GM23338 (cell line): ENCODE results near the gene SLC35D2. TPM values are rescaled to one million over a fixed set of nuclear protein-coding genes. Genes with fewer than 3 reads are reported as not detected.

Source experiments
- ATAC-seq: fragments of 200-7000 bp; cut with Tn5 transposase; 3 replicates; pipeline ENCODE4 v1.9.1; 2020
- DNase-seq: peaks from one replicate; pipeline ENCODE4 v3.0.0-alpha.2; 2015; ENCODE audit warnings: low spot score
- H2AFZ ChIP-seq: fragments of 200-600 bp; sonication (generic); 2 replicates; pipeline ENCODE4 v1.8.0; 2016; ENCODE audit warnings: antibody characterized with exemption, mild to moderate bottlenecking, moderate library complexity
- H3F3A ChIP-seq: fragments of 200-600 bp; sonication (generic); replicated peaks from 2 replicates; pipeline ENCODE4 v1.8.0; 2017; ENCODE audit warnings: antibody characterized with exemption, mixed run types, low read depth
- H3K27ac ChIP-seq: fragments of 200-600 bp; sonication (generic); 2 replicates; pipeline ENCODE4 v1.6.1; 2016; ENCODE audit warnings: low read depth
- H3K27me3 ChIP-seq: fragments of 200-600 bp; sonication (generic); 2 replicates; pipeline ENCODE4 v1.8.0; 2016; ENCODE audit warnings: mild to moderate bottlenecking, mixed run types, moderate library complexity; ENCODE audit not compliant: insufficient read depth
- H3K36me3 ChIP-seq: fragments of 200-600 bp; sonication (generic); 2 replicates; pipeline ENCODE4 v1.8.0; 2016; ENCODE audit warnings: mild to moderate bottlenecking; ENCODE audit not compliant: insufficient read depth
- H3K4me1 ChIP-seq: fragments of 200-600 bp; sonication (generic); 2 replicates; pipeline ENCODE4 v1.8.0; 2016; ENCODE audit warnings: mild to moderate bottlenecking, moderate library complexity; ENCODE audit not compliant: insufficient read depth
- H3K4me2 ChIP-seq: fragments of 200-600 bp; sonication (generic); 2 replicates; pipeline ENCODE4 v1.7.1; 2017; ENCODE audit warnings: mixed run types
- H3K4me3 ChIP-seq: fragments of 200-600 bp; sonication (generic); 2 replicates; pipeline ENCODE4 v1.6.1; 2016; ENCODE audit warnings: mixed run types
- H3K79me2 ChIP-seq: fragments of 200-600 bp; sonication (generic); replicated peaks from 2 replicates; pipeline ENCODE4 v1.8.0; 2017; ENCODE audit warnings: mild to moderate bottlenecking; ENCODE audit not compliant: insufficient read depth
- H3K9me2 ChIP-seq: fragments of 200-600 bp; sonication (generic); 2 replicates; pipeline ENCODE4 v1.8.0; 2017; ENCODE audit not compliant: insufficient read depth
- H4K20me1 ChIP-seq: fragments of 200-600 bp; sonication (generic); replicated peaks from 2 replicates; pipeline ENCODE4 v1.8.0; 2017; ENCODE audit warnings: mild to moderate bottlenecking; ENCODE audit not compliant: insufficient read depth
- H3K27ac Mint-ChIP-seq: 2 replicates; pipeline ENCODE4 v1.8.0; 2020; ENCODE audit warnings: inconsistent platforms, mild to moderate bottlenecking, moderate library complexity, mixed read lengths
- H3K27me3 Mint-ChIP-seq: 3 replicates; pipeline ENCODE4 v1.8.0; 2022; ENCODE audit warnings: low read depth, mild to moderate bottlenecking, moderate library complexity, mixed read lengths, inconsistent platforms; ENCODE audit not compliant: insufficient read depth, poor library complexity
- H3K36me3 Mint-ChIP-seq: 3 replicates; pipeline ENCODE4 v1.8.0; 2021; ENCODE audit warnings: low read depth, mild to moderate bottlenecking, inconsistent platforms, moderate library complexity, mixed read lengths
- H3K4me1 Mint-ChIP-seq: 3 replicates; pipeline ENCODE4 v1.8.0; 2020; ENCODE audit warnings: mild to moderate bottlenecking, inconsistent platforms, mixed read lengths
- H3K4me3 Mint-ChIP-seq: 3 replicates; pipeline ENCODE4 v1.8.0; 2021; ENCODE audit warnings: moderate library complexity, mild to moderate bottlenecking, inconsistent platforms, mixed read lengths
- H3K9me3 Mint-ChIP-seq: 3 replicates; pipeline ENCODE4 v1.8.0; 2020; ENCODE audit warnings: moderate library complexity, mild to moderate bottlenecking, inconsistent platforms, mixed read lengths
- CREB1 ChIP-seq: fragments of 250-450 bp; sonication (Bioruptor Pico); IDR thresholded peaks from 2 replicates; pipeline ENCODE4 v1.5.0; 2020; ENCODE audit warnings: low read depth, mild to moderate bottlenecking, moderate library complexity
- CTCF ChIP-seq, 2 experiments: fragments of 200-600 bp in 1 of 2; sonication (generic) in 1 of 2; conservative IDR thresholded peaks; 2 replicates each; pipeline versions ENCODE4 v1.5.1 to v1.6.1; 2016 to 2017; ENCODE audit warnings: antibody characterized with exemption in 2 of 2, low read depth in 2 of 2, mild to moderate bottlenecking in 2 of 2, moderate library complexity in 1 of 2
- EZH2 ChIP-seq: fragments of 200-600 bp; sonication (generic); IDR thresholded peaks from one replicate; pipeline ENCODE4 v1.8.0; 2017; ENCODE audit warnings: antibody characterized with exemption, mild to moderate bottlenecking, low read depth; ENCODE audit not compliant: unreplicated experiment
- EZH2phosphoT487 ChIP-seq: fragments of 200-600 bp; sonication (generic); IDR thresholded peaks from one replicate; pipeline ENCODE4 v1.8.1; 2018; ENCODE audit warnings: antibody characterized with exemption; ENCODE audit not compliant: unreplicated experiment
- JUNB ChIP-seq: IDR thresholded peaks from one replicate; pipeline ENCODE4 v1.6.1; 2016; ENCODE audit warnings: antibody characterized with exemption; ENCODE audit not compliant: unreplicated experiment
- NANOG ChIP-seq: IDR thresholded peaks from 2 replicates; pipeline ENCODE4 v1.6.1; 2016; ENCODE audit warnings: antibody characterized with exemption, borderline replicate concordance
- POLR2AphosphoS5 ChIP-seq: IDR thresholded peaks from 2 replicates; pipeline ENCODE4 v1.6.1; 2016; ENCODE audit warnings: antibody characterized with exemption, low read depth
- REST ChIP-seq: IDR thresholded peaks from one replicate; pipeline ENCODE4 v1.6.1; 2018; ENCODE audit warnings: antibody characterized with exemption; ENCODE audit not compliant: unreplicated experiment
- STAT1 ChIP-seq: IDR thresholded peaks from one replicate; pipeline ENCODE4 v1.6.1; 2016; ENCODE audit warnings: antibody characterized with exemption; ENCODE audit not compliant: unreplicated experiment
- ZNF114 ChIP-seq: fragments of 250-450 bp; sonication (Bioruptor Pico); IDR thresholded peaks from 2 replicates; pipeline ENCODE4 v1.5.0; 2020; ENCODE audit warnings: mild to moderate bottlenecking, moderate library complexity
- ZNF331 ChIP-seq: fragments of 250-450 bp; sonication (Bioruptor Pico); IDR thresholded peaks from 2 replicates; pipeline ENCODE4 v1.5.0; 2020; ENCODE audit warnings: low read depth, mild to moderate bottlenecking, moderate library complexity
- polyA plus RNA-seq: library from polyadenylated mRNA; unstranded; fragments of >200 nt; fragmentation: Nextera tagmentation; extraction: Ambion mirVana; gene quantifications from 2 replicates; pipeline ENCODE4 v1.2.1, GENCODE V29; 2016
- total RNA-seq: library from RNA; depleted of rRNA; stranded (reverse); fragments of >200 nt; shearing (Covaris generic); gene quantifications from 2 replicates; pipeline ENCODE4 v1.2.3, GENCODE V29; 2014
- TF ChIP-seq, protein P1 (sequence below): IDR thresholded peaks from 2 replicates; pipeline ENCODE4 v1.6.1; 2016; ENCODE audit warnings: antibody characterized with exemption
- TF ChIP-seq, protein P2 (sequence below): fragments of 250-450 bp; sonication (Bioruptor Pico); IDR thresholded peaks from 2 replicates; pipeline ENCODE4 v1.5.0; 2020; ENCODE audit warnings: mild to moderate bottlenecking, moderate library complexity

The SLC35D2 gene
- total and polyA plus RNA-seq, 2 experiments from 2014 or later: 8.2 to 14.4 TPM

DNA sequence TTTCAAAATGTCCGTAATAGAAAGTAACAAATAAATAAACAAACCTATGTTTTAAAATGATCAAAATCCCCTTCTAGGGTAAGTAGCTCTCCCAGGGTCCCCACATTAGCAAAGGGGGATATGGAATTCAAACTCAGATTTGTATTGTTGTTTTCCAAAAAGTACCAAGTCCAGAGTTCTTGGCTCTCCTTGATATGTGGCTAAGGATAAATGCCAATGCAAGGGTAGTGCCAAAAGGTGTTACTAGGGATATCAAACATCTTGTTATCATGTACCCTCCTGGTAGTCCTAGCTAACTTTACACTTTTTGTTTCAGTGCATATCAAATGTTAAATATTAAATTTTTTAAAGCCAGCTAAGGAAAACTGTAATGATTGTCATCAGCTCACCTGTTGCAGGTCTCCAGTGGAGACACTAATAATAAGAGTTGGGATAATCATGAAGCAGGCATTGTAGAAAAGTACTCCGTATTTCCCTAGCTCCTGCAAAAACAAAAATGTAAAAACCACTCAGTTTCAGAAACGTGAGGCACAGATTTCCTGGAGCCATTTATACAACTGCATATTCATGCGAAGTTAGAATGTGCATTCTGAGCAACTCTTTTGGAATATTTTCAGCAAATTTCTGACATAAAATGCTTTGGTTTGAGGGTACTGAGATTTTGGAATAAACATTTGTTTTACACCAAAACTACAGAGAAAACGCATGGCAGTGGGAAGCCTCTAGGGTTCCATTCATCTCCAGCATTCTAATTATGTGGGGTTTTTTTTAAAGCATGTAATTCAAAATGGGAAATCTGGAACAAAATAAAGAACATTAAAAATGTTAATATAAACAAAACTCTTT lies 39.8 kb downstream of the SLC35D2 start:
- Mint-ChIP-seq H3K27me3 (no peaks in the 10 kb centered on the region), H3K4me1 (peaks cover 47% of the 10 kb centered on the region)

More for the DNA sequence above, 39.8 kb downstream of the SLC35D2 start:
- Histone ChIP-seq H2AFZ (no peak overlapping the region), H3K9me2 (no peaks in the 10 kb centered on the region), H3K4me2 (peak overlapping the region; percentile 39), H3K27me3 (no peaks in the 10 kb centered on the region), H3K4me1 (peaks cover 50% of the 10 kb centered on the region), H3F3A (0 out of 2 replicates have a peak, but pooled peaks cover 5% of the 10 kb centered on the region), H3K4me3 (no peak overlapping the region), H3K27ac (peak overlapping the region; percentile 87), H3K36me3 (no peaks in the 10 kb centered on the region), H4K20me1 (no peaks in the 10 kb centered on the region), H3K79me2 (no peaks in the 10 kb centered on the region)
- peak overlapping the region; percentile 94 for H3K27ac Mint-ChIP-seq
- peaks cover 11% of the 10 kb centered on the region for H3K36me3 Mint-ChIP-seq
- ATAC-seq: no peak
- no peaks in the 10 kb centered on the region; the same call in 2 of the 3 replicates for H3K9me3 Mint-ChIP-seq
- H3K4me3 Mint-ChIP-seq: no peak overlapping the region
- no peak for DNase-seq
- TF ChIP-seq ZNF331 (CRISPR knock-in tag): no peak
- no peak for TF ChIP-seq ZNF114 (CRISPR knock-in tag)
- no peak for TF ChIP-seq CTCF (conservative IDR thresholded peaks at IDR 0.05; ENCODE audit: low read depth in 2 of 2)
- no peak for TF ChIP-seq POLR2AphosphoS5
- no peak for TF ChIP-seq EZH2
- no peak for TF ChIP-seq EZH2phosphoT487
- TF ChIP-seq, protein P1, sequence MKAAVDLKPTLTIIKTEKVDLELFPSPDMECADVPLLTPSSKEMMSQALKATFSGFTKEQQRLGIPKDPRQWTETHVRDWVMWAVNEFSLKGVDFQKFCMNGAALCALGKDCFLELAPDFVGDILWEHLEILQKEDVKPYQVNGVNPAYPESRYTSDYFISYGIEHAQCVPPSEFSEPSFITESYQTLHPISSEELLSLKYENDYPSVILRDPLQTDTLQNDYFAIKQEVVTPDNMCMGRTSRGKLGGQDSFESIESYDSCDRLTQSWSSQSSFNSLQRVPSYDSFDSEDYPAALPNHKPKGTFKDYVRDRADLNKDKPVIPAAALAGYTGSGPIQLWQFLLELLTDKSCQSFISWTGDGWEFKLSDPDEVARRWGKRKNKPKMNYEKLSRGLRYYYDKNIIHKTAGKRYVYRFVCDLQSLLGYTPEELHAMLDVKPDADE: no peak
- no peak for TF ChIP-seq JUNB
- TF ChIP-seq NANOG: no peak
- TF ChIP-seq, protein P2, sequence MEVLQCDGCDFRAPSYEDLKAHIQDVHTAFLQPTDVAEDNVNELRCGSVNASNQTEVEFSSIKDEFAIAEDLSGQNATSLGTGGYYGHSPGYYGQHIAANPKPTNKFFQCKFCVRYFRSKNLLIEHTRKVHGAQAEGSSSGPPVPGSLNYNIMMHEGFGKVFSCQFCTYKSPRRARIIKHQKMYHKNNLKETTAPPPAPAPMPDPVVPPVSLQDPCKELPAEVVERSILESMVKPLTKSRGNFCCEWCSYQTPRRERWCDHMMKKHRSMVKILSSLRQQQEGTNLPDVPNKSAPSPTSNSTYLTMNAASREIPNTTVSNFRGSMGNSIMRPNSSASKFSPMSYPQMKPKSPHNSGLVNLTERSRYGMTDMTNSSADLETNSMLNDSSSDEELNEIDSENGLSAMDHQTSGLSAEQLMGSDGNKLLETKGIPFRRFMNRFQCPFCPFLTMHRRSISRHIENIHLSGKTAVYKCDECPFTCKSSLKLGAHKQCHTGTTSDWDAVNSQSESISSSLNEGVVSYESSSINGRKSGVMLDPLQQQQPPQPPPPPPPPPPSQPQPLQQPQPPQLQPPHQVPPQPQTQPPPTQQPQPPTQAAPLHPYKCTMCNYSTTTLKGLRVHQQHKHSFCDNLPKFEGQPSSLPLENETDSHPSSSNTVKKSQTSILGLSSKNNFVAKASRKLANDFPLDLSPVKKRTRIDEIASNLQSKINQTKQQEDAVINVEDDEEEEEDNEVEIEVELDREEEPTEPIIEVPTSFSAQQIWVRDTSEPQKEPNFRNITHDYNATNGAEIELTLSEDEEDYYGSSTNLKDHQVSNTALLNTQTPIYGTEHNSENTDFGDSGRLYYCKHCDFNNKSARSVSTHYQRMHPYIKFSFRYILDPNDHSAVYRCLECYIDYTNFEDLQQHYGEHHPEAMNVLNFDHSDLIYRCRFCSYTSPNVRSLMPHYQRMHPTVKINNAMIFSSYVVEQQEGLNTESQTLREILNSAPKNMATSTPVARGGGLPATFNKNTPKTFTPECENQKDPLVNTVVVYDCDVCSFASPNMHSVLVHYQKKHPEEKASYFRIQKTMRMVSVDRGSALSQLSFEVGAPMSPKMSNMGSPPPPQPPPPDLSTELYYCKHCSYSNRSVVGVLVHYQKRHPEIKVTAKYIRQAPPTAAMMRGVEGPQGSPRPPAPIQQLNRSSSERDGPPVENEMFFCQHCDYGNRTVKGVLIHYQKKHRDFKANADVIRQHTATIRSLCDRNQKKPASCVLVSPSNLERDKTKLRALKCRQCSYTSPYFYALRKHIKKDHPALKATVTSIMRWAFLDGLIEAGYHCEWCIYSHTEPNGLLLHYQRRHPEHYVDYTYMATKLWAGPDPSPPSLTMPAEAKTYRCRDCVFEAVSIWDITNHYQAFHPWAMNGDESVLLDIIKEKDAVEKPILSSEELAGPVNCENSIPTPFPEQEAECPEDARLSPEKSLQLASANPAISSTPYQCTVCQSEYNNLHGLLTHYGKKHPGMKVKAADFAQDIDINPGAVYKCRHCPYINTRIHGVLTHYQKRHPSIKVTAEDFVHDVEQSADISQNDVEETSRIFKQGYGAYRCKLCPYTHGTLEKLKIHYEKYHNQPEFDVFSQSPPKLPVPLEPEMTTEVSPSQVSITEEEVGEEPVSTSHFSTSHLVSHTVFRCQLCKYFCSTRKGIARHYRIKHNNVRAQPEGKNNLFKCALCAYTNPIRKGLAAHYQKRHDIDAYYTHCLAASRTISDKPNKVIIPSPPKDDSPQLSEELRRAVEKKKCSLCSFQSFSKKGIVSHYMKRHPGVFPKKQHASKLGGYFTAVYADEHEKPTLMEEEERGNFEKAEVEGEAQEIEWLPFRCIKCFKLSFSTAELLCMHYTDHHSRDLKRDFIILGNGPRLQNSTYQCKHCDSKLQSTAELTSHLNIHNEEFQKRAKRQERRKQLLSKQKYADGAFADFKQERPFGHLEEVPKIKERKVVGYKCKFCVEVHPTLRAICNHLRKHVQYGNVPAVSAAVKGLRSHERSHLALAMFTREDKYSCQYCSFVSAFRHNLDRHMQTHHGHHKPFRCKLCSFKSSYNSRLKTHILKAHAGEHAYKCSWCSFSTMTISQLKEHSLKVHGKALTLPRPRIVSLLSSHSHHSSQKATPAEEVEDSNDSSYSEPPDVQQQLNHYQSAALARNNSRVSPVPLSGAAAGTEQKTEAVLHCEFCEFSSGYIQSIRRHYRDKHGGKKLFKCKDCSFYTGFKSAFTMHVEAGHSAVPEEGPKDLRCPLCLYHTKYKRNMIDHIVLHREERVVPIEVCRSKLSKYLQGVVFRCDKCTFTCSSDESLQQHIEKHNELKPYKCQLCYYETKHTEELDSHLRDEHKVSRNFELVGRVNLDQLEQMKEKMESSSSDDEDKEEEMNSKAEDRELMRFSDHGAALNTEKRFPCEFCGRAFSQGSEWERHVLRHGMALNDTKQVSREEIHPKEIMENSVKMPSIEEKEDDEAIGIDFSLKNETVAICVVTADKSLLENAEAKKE: no peak
- TF ChIP-seq STAT1: no peak
- TF ChIP-seq CREB1 (CRISPR knock-in tag): no peak
- TF ChIP-seq REST: no peak
